Neural cell (in vitro differentiated cells): Measurements from ENCODE around the gene NCKAP5.

Experiments used
- MXI1 ChIP-seq: fragments of 450-650 bp; conservative IDR thresholded peaks from 2 replicates; pipeline ENCODE4 v1.6.1; 2014; ENCODE audit warnings: antibody characterized with exemption, mild to moderate bottlenecking; ENCODE audit not compliant: poor library complexity, severe bottlenecking
- REST ChIP-seq: IDR thresholded peaks from 2 replicates; pipeline ENCODE4 v1.6.1; 2012; ENCODE audit warnings: borderline replicate concordance

GRCh38 chr2:132824716-132825115 is 743.5 kb downstream of the NCKAP5 start:
- TF ChIP-seq REST = no peak
- TF ChIP-seq MXI1 = no peak
